Gastrocnemius medialis (tissue), 4 donors: ENCODE results near the gene TGFB1I1. TPM values are rescaled to one million over a fixed set of nuclear protein-coding genes. Genes with fewer than 3 reads are reported as not detected.

Source experiments
- ATAC-seq, 2 donors: fragments of 150-250 bp; one replicate each; pipeline ENCODE4 v1.9.1; 2016
- DNase-seq, 2 donors: peaks; one replicate each; pipeline ENCODE4 v3.0.0-alpha.2; 2019
- H3K27ac ChIP-seq, 4 donors: fragments of 200-600 bp; sonication (generic); 1 replicate in 1 of 4; 2 replicates in 3 of 4; pipeline ENCODE4 v1.5.1; 2016 to 2018; ENCODE audit warnings: mild to moderate bottlenecking in 2 of 4, moderate library complexity in 1 of 4
- H3K27me3 ChIP-seq, 3 donors: fragments of 200-600 bp; sonication (generic) in 2 of 3; 1 replicate in 1 of 3; 2 replicates in 2 of 3; pipeline versions ENCODE4 v1.5.1 to v1.6.0; 2016 to 2019; ENCODE audit warnings: mild to moderate bottlenecking in 1 of 3, moderate library complexity in 1 of 3
- H3K36me3 ChIP-seq, 2 donors: fragments of 200-600 bp; sonication (generic) in 1 of 2; one replicate each; pipeline ENCODE4 v1.5.1; 2017 to 2018
- H3K4me1 ChIP-seq, 2 donors: fragments of 200-600 bp; sonication (generic) in 1 of 2; one replicate each; pipeline ENCODE4 v1.5.1; 2016 to 2017; ENCODE audit warnings: mild to moderate bottlenecking in 2 of 2
- H3K4me3 ChIP-seq, 4 donors: fragments of 200-600 bp; sonication (generic) in 3 of 4; 1 replicate in 1 of 4; 2 replicates in 3 of 4; pipeline ENCODE4 v1.5.1; 2016 to 2019; ENCODE audit warnings: mild to moderate bottlenecking in 2 of 4
- H3K9me3 ChIP-seq, 3 donors: fragments of 200-600 bp; sonication (generic) in 2 of 3; 1 replicate in 1 of 3; 2 replicates in 2 of 3; pipeline ENCODE4 v1.5.1; 2016 to 2019
- CTCF ChIP-seq, 5 experiments: fragments of 450-650 bp in 3 of 5; fragments of 200-600 bp in 2 of 5; sonication (generic) in 2 of 5; IDR thresholded peaks in 4 of 5; conservative IDR thresholded peaks in 1 of 5; 1 replicate in 4 of 5; 2 replicates in 1 of 5; pipeline ENCODE4 v1.5.1; 2016 to 2019; ENCODE audit warnings: antibody characterized with exemption in 5 of 5, mild to moderate bottlenecking in 3 of 5, moderate library complexity in 3 of 5
- POLR2A ChIP-seq, 2 donors: fragments of 450-650 bp; IDR thresholded peaks; one replicate each; pipeline ENCODE4 v1.6.1; 2017; ENCODE audit warnings: antibody characterized with exemption in 2 of 2, mild to moderate bottlenecking in 2 of 2, moderate library complexity in 2 of 2
- in situ Hi-C, 4 donors: fragments of 200-750 bp; cut with MboI; loops; one replicate each; pipeline versions ENCODE4 v1.15.0 to v1.8.0; 2017; ENCODE audit warnings: low sequenced_read_pairs in 4 of 4
- intact Hi-C: fragments of 100-400 bp; cut with DNase I; formaldehyde crosslinking; loops from one replicate; pipeline ENCODE4 v1.15.1; 2023; ENCODE audit warnings: low total_unique reads
- total RNA-seq, 4 donors: library from RNA; depleted of rRNA; stranded (reverse); fragments of >200 nt; gene quantifications; one replicate each; pipeline versions ENCODE4 v1.1.0 to v1.2.3, GENCODE V29; 2016

The TGFB1I1 gene
- total RNA-seq, 4 donors from 2014 or later, result 4.6 to 14.4 (median 7.4) TPM

DNA sequence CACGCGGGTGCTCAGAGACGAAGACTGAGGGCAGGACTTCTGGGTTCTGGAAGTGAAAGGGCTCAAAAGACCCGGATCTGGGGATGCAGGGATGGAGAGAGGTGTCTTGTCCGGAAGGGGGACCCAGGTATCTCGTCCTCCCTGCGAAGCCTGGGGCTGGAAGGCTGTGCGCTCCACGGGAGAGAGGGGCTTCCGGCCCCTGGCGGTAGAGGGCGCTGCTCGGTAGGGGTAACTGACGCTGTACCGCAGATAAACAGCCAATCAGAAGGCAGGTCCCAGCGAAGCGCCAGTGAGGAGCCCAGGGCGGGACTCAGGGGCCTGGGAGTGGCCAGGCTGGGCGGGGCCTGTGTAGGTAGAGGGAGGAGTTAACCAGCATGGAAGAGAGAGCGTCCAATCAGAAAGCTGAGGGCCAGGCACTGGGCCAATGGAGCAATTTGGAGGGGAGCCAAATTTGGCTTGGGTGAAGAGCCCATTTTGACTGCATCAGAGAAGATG is 804 bp downstream of the TGFB1I1 start:
- intact Hi-C loops (loop anchor here (2.0 to 5.0 kb wide), 3 partner anchors 36 to 400 kb away; partner anchors contain the start of genes RUSF1 and ZNF267), in situ Hi-C loops (no loop called here)
- H3K4me1 ChIP-seq, result peaks cover 0 to 11% of the 10 kb centered on the region in 2 donors

GRCh38 chr16:31473264-31473984 is 1.5 kb downstream of the TGFB1I1 start:
- in situ Hi-C loops (no loop called here), intact Hi-C loops (loop anchor here (2.0 to 5.0 kb wide), 3 partner anchors 35 to 399 kb away; partner anchors contain the start of genes RUSF1 and ZNF267)
- Histone ChIP-seq H3K36me3 (no peaks in the 10 kb centered on the region), H3K4me1 (peaks cover 0 to 11% of the 10 kb centered on the region in 2 donors), H3K27ac (peak overlapping the region in 2 of 4 donors; percentile 83 to 88), H3K4me3 (no peak overlapping the region), H3K9me3 (no peaks in the 10 kb centered on the region), H3K27me3 (peaks cover 4 to 21% (median 7%) of the 10 kb centered on the region in 3 donors)
- DNase-seq (no peak), ATAC-seq (peak in 1 of 2 donors; percentile 24)
- TF ChIP-seq CTCF (IDR thresholded peaks at IDR 0.05 in 4 of 5, conservative IDR thresholded peaks at IDR 0.05 in 1 of 5) (no peak), POLR2A (IDR thresholded peaks at IDR 0.05) (no peak)

More for the DNA sequence above, 804 bp downstream of the TGFB1I1 start:
- TF ChIP-seq CTCF (IDR thresholded peaks at IDR 0.05 in 4 of 5, conservative IDR thresholded peaks at IDR 0.05 in 1 of 5), result peak; percentile 65 to 80 (median 68)
- no peak for TF ChIP-seq POLR2A (IDR thresholded peaks at IDR 0.05)
- no peaks in the 10 kb centered on the region for H3K9me3 ChIP-seq
- no peaks in the 10 kb centered on the region for H3K36me3 ChIP-seq
- peak; percentile 79 to 82 for ATAC-seq
- peak overlapping the region; percentile 83 to 89 (median 87) for H3K27ac ChIP-seq
- peak; percentile 60 to 81 for DNase-seq
- peak overlapping the region; percentile 63 to 76 (median 67) for H3K4me3 ChIP-seq
- peaks cover 4 to 21% (median 5%) of the 10 kb centered on the region in 3 donors for H3K27me3 ChIP-seq

GRCh38 chr16:31474173-31474714 is 2.3 kb downstream of the TGFB1I1 start:
- Histone ChIP-seq H3K4me1 (peaks cover 0 to 11% of the 10 kb centered on the region in 2 donors), H3K27me3 (peaks cover 4 to 21% (median 7%) of the 10 kb centered on the region in 3 donors), H3K9me3 (no peaks in the 10 kb centered on the region), H3K27ac (no peak overlapping the region), H3K4me3 (no peak overlapping the region), H3K36me3 (no peaks in the 10 kb centered on the region)
- ATAC-seq, result no peak
- intact Hi-C loops, result loop anchor here (5.0 kb wide), 2 partner anchors 238 to 398 kb away; partner anchors contain the start of gene ZNF267
- no peak for DNase-seq
- TF ChIP-seq CTCF (IDR thresholded peaks at IDR 0.05 in 4 of 5, conservative IDR thresholded peaks at IDR 0.05 in 1 of 5), result no peak
- TF ChIP-seq POLR2A (IDR thresholded peaks at IDR 0.05), result no peak
- in situ Hi-C loops, result no loop called here

DNA sequence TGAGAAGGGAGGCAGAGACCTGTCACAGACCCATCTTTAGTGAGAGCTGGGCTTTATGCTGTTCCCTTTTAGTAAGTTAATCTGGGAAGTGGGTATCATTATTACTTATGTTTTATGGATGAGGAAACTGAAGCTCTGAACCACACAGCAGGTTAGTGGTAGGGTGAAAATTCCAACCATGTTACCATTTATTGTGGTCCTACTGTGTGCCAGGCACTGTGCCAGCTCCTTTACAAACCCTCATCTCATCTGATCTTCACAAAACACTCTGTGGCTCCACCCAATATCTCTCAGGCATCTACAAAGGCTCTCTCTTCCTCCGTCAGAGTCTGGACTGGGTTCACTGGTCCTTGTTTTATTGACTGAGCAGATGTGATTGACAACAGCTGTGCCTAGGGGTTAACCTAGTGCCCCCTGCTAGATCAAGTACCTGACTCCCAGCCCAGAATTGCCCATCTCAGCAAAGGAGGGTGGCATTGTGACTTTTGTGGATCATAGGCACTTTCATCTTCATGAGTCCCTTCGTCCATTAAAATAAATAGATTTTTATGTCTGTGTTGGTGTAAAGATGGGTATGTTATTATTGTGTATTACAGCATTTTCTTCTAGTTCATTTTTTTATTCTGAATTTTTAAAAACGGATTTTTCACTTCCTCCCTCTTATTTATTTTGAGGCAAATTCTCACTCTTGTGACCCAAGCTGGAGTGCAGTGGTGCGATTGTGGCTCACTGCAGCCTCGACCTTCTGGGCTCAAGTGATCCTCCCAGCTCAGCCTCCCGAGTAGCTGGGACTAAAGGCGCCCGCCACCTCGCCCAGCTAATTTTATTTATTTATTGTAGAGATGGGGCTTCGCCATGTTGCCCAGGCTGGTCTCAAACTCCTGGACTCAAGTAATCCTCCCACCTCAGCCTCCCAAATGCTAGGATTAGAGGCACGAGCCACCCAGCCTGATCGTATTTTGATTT is 3.1 kb downstream of the TGFB1I1 start:
- DNase-seq (no peak), ATAC-seq (no peak)
- TF ChIP-seq POLR2A (IDR thresholded peaks at IDR 0.05) (no peak), CTCF (IDR thresholded peaks at IDR 0.05 in 4 of 5, conservative IDR thresholded peaks at IDR 0.05 in 1 of 5) (no peak)
- Histone ChIP-seq H3K36me3 (no peaks in the 10 kb centered on the region), H3K27me3 (peaks cover 4 to 21% (median 7%) of the 10 kb centered on the region in 3 donors), H3K4me1 (peaks cover 0 to 11% of the 10 kb centered on the region in 2 donors), H3K9me3 (no peaks in the 10 kb centered on the region), H3K4me3 (no peak overlapping the region), H3K27ac (no peak overlapping the region)
- intact Hi-C loops, result loop anchor here (5.0 kb wide), 2 partner anchors 237 to 397 kb away; partner anchors contain the start of gene ZNF267
- in situ Hi-C loops, result no loop called here
